HepG2 (cell line): ENCODE measurements around the gene CABLES1. TPM values are rescaled to one million over a fixed set of nuclear protein-coding genes. Genes with fewer than 3 reads are reported as not detected.

ENCODE experiments used
- ATAC-seq: fragments of 200-7000 bp; cut with Tn5 transposase; 3 replicates; pipeline ENCODE4 v1.9.1; 2020; ENCODE audit warnings: mild to moderate bottlenecking, moderate library complexity
- BruUV-seq: library from RNA; stranded (reverse); fragments of 400-500 nt; replicated peaks from 2 replicates; lab custom pipeline; 2021; lab: Mats Ljungman, UMichigan
- CTCF ChIA-PET: fragments of 300-600 bp; formaldehyde crosslinking; extraction: SDS; loops from one replicate; lab custom pipeline; 2021; ENCODE audit warnings: low total read pairs, inconsistent platforms, low intra/inter-chr PET ratio; lab: Yijun Ruan, JAX
- POLR2A ChIA-PET: fragments of 350-600 bp; sonication (Branson Sonifier 250); formaldehyde crosslinking; loops from one replicate; lab custom pipeline; 2020; ENCODE audit warnings: antibody characterized with exemption, inconsistent platforms; lab: Yijun Ruan, JAX
- DNase-seq: peaks from one replicate; pipeline ENCODE4 v3.0.0-alpha.2; 2015; ENCODE audit warnings: low spot score
- FAIRE-seq: peaks from 3 replicates; lab custom pipeline; 2011; peaks lifted over from hg19 to GRCh38; lab: Jason Lieb, UNC
- H2AFZ ChIP-seq: one replicate; pipeline ENCODE4 v1.6.1; 2011; ENCODE audit warnings: low read length, inconsistent platforms
- H3K27ac ChIP-seq: fragments of 300-600 bp; 3 replicates; pipeline ENCODE4 v1.8.0; 2011; ENCODE audit warnings: mixed run types, mild to moderate bottlenecking, mixed read lengths, low read length, inconsistent platforms; ENCODE audit not compliant: insufficient read depth; ENCODE audit errors: extremely low read length
- H3K27me3 ChIP-seq, 2 experiments: fragments of 200-600 bp in 1 of 2; 2 replicates in 1 of 2; 3 replicates in 1 of 2; pipeline versions ENCODE4 v1.6.0 to v1.8.0; 2011; ENCODE audit warnings: low read length in 2 of 2, mild to moderate bottlenecking in 2 of 2, moderate library complexity in 2 of 2, inconsistent platforms in 1 of 2; ENCODE audit not compliant: insufficient read depth in 2 of 2, control insufficient read depth in 1 of 2
- H3K36me3 ChIP-seq, 2 experiments: fragments of 200-600 bp in 1 of 2; replicated peaks in 1 of 2; 2 replicates in 1 of 2; 3 replicates in 1 of 2; pipeline versions ENCODE4 v1.5.1 to v1.8.0; 2011; ENCODE audit warnings: low read length in 2 of 2, inconsistent platforms in 1 of 2; ENCODE audit not compliant: insufficient read depth in 2 of 2, control insufficient read depth in 1 of 2
- H3K4me1 ChIP-seq: 2 replicates; pipeline ENCODE4 v1.5.1; 2012; ENCODE audit warnings: low read length, inconsistent platforms; ENCODE audit not compliant: insufficient read depth
- H3K4me2 ChIP-seq: 2 replicates; pipeline ENCODE4 v1.6.0; 2011; ENCODE audit warnings: low read depth, low read length, inconsistent platforms
- H3K4me3 ChIP-seq, 3 experiments: fragments of 200-600 bp in 1 of 3; sonication (generic), shearing (Covaris generic) in 1 of 3; replicated peaks in 1 of 3; 2 replicates each; pipeline ENCODE4 v1.5.1; 2011 to 2016; ENCODE audit warnings: low read length in 3 of 3, inconsistent platforms in 2 of 3, low read depth in 2 of 3, mild to moderate bottlenecking in 2 of 3, control low read depth in 1 of 3, mixed read lengths in 1 of 3; ENCODE audit not compliant: insufficient read depth in 1 of 3
- H3K79me2 ChIP-seq: one replicate; pipeline ENCODE4 v1.6.1; 2011; ENCODE audit warnings: low read length, inconsistent platforms; ENCODE audit not compliant: insufficient read depth
- H3K9ac ChIP-seq: 2 replicates; pipeline ENCODE4 v1.6.0; 2011; ENCODE audit warnings: mild to moderate bottlenecking, low read depth, low read length, inconsistent platforms; ENCODE audit not compliant: insufficient read depth
- H3K9me3 ChIP-seq: 2 replicates; pipeline ENCODE4 v1.5.1; 2012; ENCODE audit warnings: mild to moderate bottlenecking, low read length
- H4K20me1 ChIP-seq: 2 replicates; pipeline ENCODE4 v1.6.0; 2011; ENCODE audit warnings: inconsistent platforms, mild to moderate bottlenecking, low read length, moderate library complexity; ENCODE audit not compliant: insufficient read depth
- CEBPB ChIP-seq: IDR thresholded peaks from 2 replicates; pipeline ENCODE4 v1.6.1; 2011; ENCODE audit warnings: low read depth, low read length, improper control_type of control experiment, borderline replicate concordance
- CEBPG ChIP-seq: IDR thresholded peaks from 2 replicates; pipeline ENCODE4 v1.6.1; 2016
- ELK4 ChIP-seq: sonication (generic); formaldehyde crosslinking; IDR thresholded peaks from 2 replicates; pipeline ENCODE4 v1.9.0; 2021; ENCODE audit warnings: missing genetic modification reagents, borderline replicate concordance
- KMT2B ChIP-seq: IDR thresholded peaks from 2 replicates; pipeline ENCODE4 v1.6.1; 2016; ENCODE audit warnings: missing genetic modification reagents, missing compliant biosample characterization
- MIXL1 ChIP-seq: IDR thresholded peaks from 2 replicates; pipeline ENCODE4 v1.6.1; 2016
- RARA ChIP-seq: IDR thresholded peaks from 2 replicates; pipeline ENCODE4 v1.6.1; 2016; ENCODE audit warnings: missing genetic modification reagents, missing compliant biosample characterization
- RBM39 ChIP-seq: fragments of 200-400 bp; formaldehyde crosslinking; IDR thresholded peaks from one replicate; pipeline ENCODE4 v1.6.1; 2018; ENCODE audit warnings: antibody characterized with exemption, mild to moderate bottlenecking, low read depth, low read length; ENCODE audit not compliant: poor library complexity, severe bottlenecking
- ZBTB8A ChIP-seq: sonication (generic); formaldehyde crosslinking; IDR thresholded peaks from 2 replicates; pipeline ENCODE4 v1.4.0; 2020; ENCODE audit warnings: mild to moderate bottlenecking, low read depth, missing genetic modification reagents, borderline replicate concordance
- ZNF121 ChIP-seq: sonication (generic); formaldehyde crosslinking; IDR thresholded peaks from 2 replicates; pipeline ENCODE4 v1.5.0; 2020; ENCODE audit warnings: mild to moderate bottlenecking, missing genetic modification reagents
- ZNF639 ChIP-seq: conservative IDR thresholded peaks from 2 replicates; pipeline ENCODE4 v1.6.1; 2018; ENCODE audit warnings: missing genetic modification reagents
- ZNF7 ChIP-seq: IDR thresholded peaks from 2 replicates; pipeline ENCODE4 v1.6.1; 2016; ENCODE audit warnings: missing biosample characterization, missing genetic modification reagents
- ZNF724P ChIP-seq: sonication (generic); formaldehyde crosslinking; IDR thresholded peaks from 2 replicates; pipeline ENCODE4 v1.8.0; 2022; ENCODE audit warnings: missing genetic modification reagents, borderline replicate concordance
- ZNF841 ChIP-seq: sonication (generic); formaldehyde crosslinking; IDR thresholded peaks from 2 replicates; pipeline ENCODE4 v1.8.1; 2023; ENCODE audit warnings: missing genetic modification reagents, borderline replicate concordance
- WGBS: methylation state at CpG from one replicate; pipeline ENCODE4 v1.1.6; 2017; ENCODE audit warnings: low lambda C conversion rate; 5-methylcytosine and 5-hydroxymethylcytosine counted together
- in situ Hi-C: cut with HindIII; loops from 2 replicates; pipeline ENCODE4 v1.10.0; 2017; ENCODE audit warnings: low pct_unique_long_range_greater_than_20kb; ENCODE audit not compliant: extremely low pct_ligation_motif_present
- intact Hi-C: fragments of 100-400 bp; cut with micrococcal nuclease; formaldehyde crosslinking; loops from one replicate; pipeline ENCODE4 v1.10.0; 2022; ENCODE audit not compliant: unreplicated experiment
- polyA plus RNA-seq, 8 experiments: library from polyadenylated mRNA; depleted of rRNA in 3 of 8; stranded (reverse) in 7 of 8; unstranded in 1 of 8; fragments of >200 nt; fragmentation: Illumina TruSeq in 4 of 8; extraction: Trizol in 4 of 8; gene quantifications; 2 replicates each; pipeline versions ENCODE4 v1.2.1 to v1.2.3, GENCODE V29; 2011 to 2016; ENCODE audit warnings: low read depth in 4 of 8, missing spikeins in 1 of 8, mixed read lengths in 1 of 8; ENCODE audit not compliant: insufficient read depth in 1 of 8
- total RNA-seq, 5 experiments: library from RNA; depleted of rRNA; stranded (reverse); fragments of >200 nt; fragmentation: Illumina TruSeq; extraction: Trizol; gene quantifications; 2 replicates each; pipeline ENCODE4 v1.2.3, GENCODE V29; 2016; ENCODE audit warnings: low read depth in 1 of 5
- TF ChIP-seq, protein P1 (sequence below): sonication (generic); formaldehyde crosslinking; IDR thresholded peaks from 2 replicates; pipeline ENCODE4 v1.4.0; 2020; ENCODE audit warnings: missing genetic modification reagents
- TF ChIP-seq, protein P2 (sequence below): sonication (generic); formaldehyde crosslinking; IDR thresholded peaks from 2 replicates; pipeline ENCODE4 v1.4.0; 2020; ENCODE audit warnings: missing genetic modification reagents

The CABLES1 gene
- total and polyA plus RNA-seq, 2 of the 13 experiments (the other 11 are each of a cell fraction or from before 2014, with no cell fraction given) = 14.7 to 25.8 TPM

DNA sequence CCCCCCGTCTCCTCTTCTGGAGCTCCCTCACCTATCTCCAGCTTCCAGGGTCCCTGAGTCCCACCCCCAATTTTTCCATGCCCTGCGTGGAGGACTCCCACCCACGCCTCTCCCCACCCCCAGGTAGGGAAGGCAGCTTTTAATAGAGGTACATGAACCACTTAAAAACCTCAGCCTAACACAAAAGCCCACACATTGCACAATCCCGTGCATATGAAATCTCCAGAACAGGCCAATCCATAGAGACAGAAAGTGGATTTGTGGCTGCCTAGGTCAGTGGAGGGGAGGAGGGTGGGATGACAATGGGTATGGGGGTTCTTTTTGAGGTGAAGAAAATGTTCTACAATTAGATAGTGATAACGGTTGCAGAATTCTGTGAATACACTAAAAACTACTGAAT, 145.6 kb downstream of the CABLES1 start:
- Histone ChIP-seq H3K36me3 (no peaks in the 10 kb centered on the region), H3K4me3 (no peak overlapping the region), H3K79me2 (no peaks in the 10 kb centered on the region), H3K4me1 (peaks cover 39% of the 10 kb centered on the region), H4K20me1 (no peaks in the 10 kb centered on the region), H3K9ac (no peak overlapping the region), H3K4me2 (no peak overlapping the region), H3K27me3 (no peaks in the 10 kb centered on the region), H3K9me3 (0 out of 2 replicates have a peak, but pooled peaks cover 6% of the 10 kb centered on the region), H3K27ac (no peak overlapping the region), H2AFZ (no peak overlapping the region)
- FAIRE-seq (no peak), DNase-seq (no peak), ATAC-seq (no peak)
- ChIA-PET POLR2A (interaction anchor here (1.6 kb wide), 1 partner anchor 21 kb away, joined by 4 read pairs; no protein-coding TSS in a partner anchor), CTCF (no interaction called here)
- WGBS = 92% methylated on average over 5 of the region's 5 CpGs
- intact Hi-C loops (no loop called here), in situ Hi-C loops (no loop called here)
- no TSS peak for BruUV-seq
- peak; percentile 62 for TF ChIP-seq ZNF121 (CRISPR knock-in tag)
- no peak for TF ChIP-seq ELK4
- no peak for TF ChIP-seq ZNF724P (CRISPR knock-in tag)
- no peak for TF ChIP-seq ZNF841 (CRISPR knock-in tag)
- TF ChIP-seq CEBPB = peak; percentile 84
- no peak for TF ChIP-seq RBM39
- TF ChIP-seq ZNF639 (CRISPR knock-in tag) = no peak
- TF ChIP-seq RARA = no peak
- no peak for TF ChIP-seq KMT2B (CRISPR knock-in tag)
- TF ChIP-seq ZNF7 (CRISPR knock-in tag) = peak; percentile 61
- TF ChIP-seq MIXL1 (CRISPR knock-in tag) = no peak
- TF ChIP-seq, protein P1, sequence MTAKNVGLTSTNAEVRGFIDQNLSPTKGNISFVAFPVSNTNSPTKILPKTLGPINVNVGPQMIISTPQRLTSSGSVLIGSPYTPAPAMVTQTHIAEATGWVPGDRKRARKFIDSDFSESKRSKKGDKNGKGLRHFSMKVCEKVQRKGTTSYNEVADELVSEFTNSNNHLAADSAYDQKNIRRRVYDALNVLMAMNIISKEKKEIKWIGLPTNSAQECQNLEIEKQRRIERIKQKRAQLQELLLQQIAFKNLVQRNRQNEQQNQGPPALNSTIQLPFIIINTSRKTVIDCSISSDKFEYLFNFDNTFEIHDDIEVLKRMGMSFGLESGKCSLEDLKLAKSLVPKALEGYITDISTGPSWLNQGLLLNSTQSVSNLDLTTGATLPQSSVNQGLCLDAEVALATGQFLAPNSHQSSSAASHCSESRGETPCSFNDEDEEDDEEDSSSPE = no peak
- TF ChIP-seq, protein P2, sequence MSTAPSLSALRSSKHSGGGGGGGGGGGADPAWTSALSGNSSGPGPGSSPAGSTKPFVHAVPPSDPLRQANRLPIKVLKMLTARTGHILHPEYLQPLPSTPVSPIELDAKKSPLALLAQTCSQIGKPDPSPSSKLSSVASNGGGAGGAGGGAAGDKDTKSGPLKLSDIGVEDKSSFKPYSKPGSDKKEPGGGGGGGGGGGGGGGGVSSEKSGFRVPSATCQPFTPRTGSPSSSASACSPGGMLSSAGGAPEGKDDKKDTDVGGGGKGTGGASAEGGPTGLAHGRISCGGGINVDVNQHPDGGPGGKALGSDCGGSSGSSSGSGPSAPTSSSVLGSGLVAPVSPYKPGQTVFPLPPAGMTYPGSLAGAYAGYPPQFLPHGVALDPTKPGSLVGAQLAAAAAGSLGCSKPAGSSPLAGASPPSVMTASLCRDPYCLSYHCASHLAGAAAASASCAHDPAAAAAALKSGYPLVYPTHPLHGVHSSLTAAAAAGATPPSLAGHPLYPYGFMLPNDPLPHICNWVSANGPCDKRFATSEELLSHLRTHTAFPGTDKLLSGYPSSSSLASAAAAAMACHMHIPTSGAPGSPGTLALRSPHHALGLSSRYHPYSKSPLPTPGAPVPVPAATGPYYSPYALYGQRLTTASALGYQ = no peak
- TF ChIP-seq CEBPG (CRISPR knock-in tag) = 0 out of 2 replicates have a peak, but pooled peaks have one; percentile 14
- TF ChIP-seq ZBTB8A (CRISPR knock-in tag) = no peak
